GM21576 (cell line): ENCODE measurements around the gene MEPCE.

Experiments
- ATAC-seq: cut with Tn5 transposase; IDR thresholded peaks from one replicate; pipeline ENCODE4 v1.9.1; 2021; ENCODE audit warnings: mild to moderate bottlenecking, moderate library complexity; ENCODE audit not compliant: unreplicated experiment

MEPCE gene

GRCh38 chr7:100482728-100483089 lies 53.1 kb downstream of the MEPCE start:
- no peak for ATAC-seq

- peak; percentile 39 for ATAC-seq
Observed at GRCh38 chr7:100483090-100483721, 53.6 kb downstream of the MEPCE start.
